Thyroid gland (tissue), 4 donors: Measurements from ENCODE around the gene SURF4.

Experiments used
- CTCF ChIP-seq, 6 experiments: fragments of 200-600 bp in 3 of 6; fragments of 450-650 bp in 3 of 6; sonication (generic) in 3 of 6; IDR thresholded peaks; one replicate each; pipeline ENCODE4 v1.5.1; 2016 to 2019; ENCODE audit warnings: antibody characterized with exemption in 6 of 6, mild to moderate bottlenecking in 2 of 6, inconsistent platforms in 1 of 6, moderate library complexity in 1 of 6
- POLR2A ChIP-seq, 2 donors: fragments of 450-650 bp; IDR thresholded peaks; one replicate each; pipeline ENCODE4 v1.6.1; 2017; ENCODE audit warnings: antibody characterized with exemption in 2 of 2, mild to moderate bottlenecking in 2 of 2, moderate library complexity in 1 of 2

DNA sequence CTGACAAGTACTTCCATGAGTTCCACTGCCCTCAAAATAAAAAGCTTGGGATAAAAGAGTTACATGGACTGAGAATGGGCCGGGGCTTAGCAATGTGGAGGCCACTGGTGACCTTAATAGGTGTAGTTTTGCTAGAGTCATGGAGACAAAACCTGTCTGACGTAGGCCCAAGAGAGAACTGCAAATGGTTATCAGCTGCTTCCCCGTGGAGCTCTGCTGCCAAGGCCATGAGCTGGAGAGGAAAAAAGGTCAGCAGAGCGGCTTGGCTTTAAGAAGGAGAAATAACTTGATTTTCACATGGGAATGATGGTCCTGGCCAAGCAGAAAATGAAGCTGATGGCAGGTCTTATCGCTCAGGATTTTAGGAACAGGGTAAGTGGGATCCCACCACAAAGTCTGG is 36.2 kb downstream of the SURF4 start:
- TF ChIP-seq CTCF (IDR thresholded peaks at IDR 0.05) (no peak), POLR2A (IDR thresholded peaks at IDR 0.05) (no peak)
